GM12878 (cell line): ENCODE results near the gene SLC3A2. TPM values are rescaled to one million over a fixed set of nuclear protein-coding genes. Genes with fewer than 3 reads are reported as not detected.

ENCODE experiments used
- ATF2 ChIP-seq: IDR thresholded peaks from 2 replicates; pipeline ENCODE4 v1.6.1; 2012; ENCODE audit warnings: low read length, inconsistent platforms
- CEBPZ ChIP-seq: fragments of 150-350 bp; IDR thresholded peaks from 2 replicates; pipeline ENCODE4 v1.6.1; 2016; ENCODE audit warnings: low read depth, low read length
- CTCF ChIP-seq, 3 experiments: IDR thresholded peaks in 2 of 3; conservative IDR thresholded peaks in 1 of 3; 2 replicates each; pipeline ENCODE4 v1.5.1; 2011; ENCODE audit warnings: low read depth in 3 of 3, low read length in 3 of 3, mild to moderate bottlenecking in 3 of 3, control low read depth in 2 of 3, moderate library complexity in 2 of 3, inconsistent platforms in 1 of 3, mixed read lengths in 1 of 3; ENCODE audit not compliant: control insufficient read depth in 2 of 3, insufficient read depth in 1 of 3; ENCODE audit errors: extremely low read depth in 1 of 3
- E2F4 ChIP-seq: IDR thresholded peaks from 2 replicates; pipeline ENCODE4 v1.6.1; 2012; ENCODE audit warnings: low read depth, low read length, improper control_type of control experiment
- EP300 ChIP-seq, 2 experiments: fragments of 150-350 bp in 1 of 2; IDR thresholded peaks; 2 replicates each; pipeline ENCODE4 v1.6.1; 2011 to 2012; ENCODE audit warnings: low read depth in 2 of 2, low read length in 2 of 2, borderline replicate concordance in 1 of 2, improper control_type of control experiment in 1 of 2, inconsistent platforms in 1 of 2; ENCODE audit not compliant: control insufficient read depth in 1 of 2
- ESRRA ChIP-seq: IDR thresholded peaks from 2 replicates; pipeline ENCODE4 v1.6.1; 2012; ENCODE audit warnings: mild to moderate bottlenecking, low read length, improper control_type of control experiment
- FOXK2 ChIP-seq: fragments of 450-650 bp; IDR thresholded peaks from 2 replicates; pipeline ENCODE4 v1.6.1; 2017; ENCODE audit warnings: mild to moderate bottlenecking, moderate library complexity
- JUNB ChIP-seq: IDR thresholded peaks from 2 replicates; pipeline ENCODE4 v1.6.1; 2016; ENCODE audit warnings: antibody characterized with exemption, mild to moderate bottlenecking
- LARP7 ChIP-seq: fragments of 450-650 bp; IDR thresholded peaks from 2 replicates; pipeline ENCODE4 v1.6.1; 2017; ENCODE audit warnings: mild to moderate bottlenecking
- MLLT1 ChIP-seq: fragments of 450-650 bp; IDR thresholded peaks from 2 replicates; pipeline ENCODE4 v1.6.1; 2016; ENCODE audit warnings: mild to moderate bottlenecking
- NBN ChIP-seq: fragments of 450-650 bp; IDR thresholded peaks from 2 replicates; pipeline ENCODE4 v1.6.1; 2016
- NFIC ChIP-seq: IDR thresholded peaks from 2 replicates; pipeline ENCODE4 v1.6.1; 2012; ENCODE audit warnings: low read depth, mild to moderate bottlenecking, inconsistent platforms, low read length, moderate library complexity
- NFYA ChIP-seq: IDR thresholded peaks from 2 replicates; pipeline ENCODE4 v1.6.1; 2011; ENCODE audit warnings: low read depth, mild to moderate bottlenecking, low read length, improper control_type of control experiment, borderline replicate concordance
- PML ChIP-seq: IDR thresholded peaks from 2 replicates; pipeline ENCODE4 v1.6.1; 2012; ENCODE audit warnings: low read length, inconsistent platforms
- POLR2AphosphoS5 ChIP-seq: IDR thresholded peaks from 2 replicates; pipeline ENCODE4 v1.6.1; 2011; ENCODE audit warnings: mild to moderate bottlenecking, low read length, inconsistent platforms
- SREBF1 ChIP-seq: IDR thresholded peaks from 2 replicates; pipeline ENCODE4 v1.6.1; 2012; ENCODE audit warnings: mild to moderate bottlenecking, low read length
- TCF7 ChIP-seq: IDR thresholded peaks from 2 replicates; pipeline ENCODE4 v1.6.1; 2014; ENCODE audit warnings: antibody characterized with exemption, borderline replicate concordance
- ZBED1 ChIP-seq: IDR thresholded peaks from 2 replicates; pipeline ENCODE4 v1.6.1; 2016; ENCODE audit warnings: borderline replicate concordance
- ZNF207 ChIP-seq: fragments of 450-650 bp; IDR thresholded peaks from 2 replicates; pipeline ENCODE4 v1.6.1; 2014; ENCODE audit warnings: antibody characterized with exemption, mild to moderate bottlenecking, borderline replicate concordance
- polyA plus RNA-seq, 11 experiments: library from polyadenylated mRNA; depleted of rRNA in 4 of 11; unstranded in 6 of 11; stranded (reverse) in 5 of 11; fragments of >200 nt; fragmentation: Nextera tagmentation in 4 of 11; fragmentation: Illumina TruSeq in 1 of 11; extraction: Ambion mirVana in 4 of 11; extraction: Trizol in 1 of 11; gene quantifications; 1 replicate in 1 of 11; 2 replicates in 10 of 11; pipeline versions ENCODE4 v1.2.1 to v1.2.3, GENCODE V29; 2011 to 2016; ENCODE audit warnings: inconsistent platforms in 2 of 11, missing spikeins in 2 of 11, low read depth in 1 of 11
- total RNA-seq, 4 experiments: library from RNA; depleted of rRNA in 3 of 4; stranded (reverse); fragments of >200 nt in 3 of 4; fragmentation: Illumina TruSeq in 1 of 4; extraction: Trizol in 1 of 4; gene quantifications; 2 replicates each; pipeline versions ENCODE4 v1.2.1 to v1.2.3, GENCODE V29; 2013 to 2021

Gene SLC3A2
- total and polyA plus RNA-seq, 10 of the 15 experiments (the other 5 are each of a cell fraction or from before 2014, with no cell fraction given) = 6.9 to 158 (median 106) TPM

- TF ChIP-seq EP300 (IDR thresholded peaks at IDR 0.05; ENCODE audit: borderline replicate concordance in 1 of 2, control insufficient read depth in 1 of 2, low read depth in 2 of 2, low read length in 2 of 2) (peak in 1 of 2 experiments; percentile 17; a peak in 1 of 4 replicates), POLR2AphosphoS5 (peak; percentile 99), NBN (peak; percentile 92), MLLT1 (peak; percentile 91), ATF2 (no peak), FOXK2 (no peak), ZBED1 (peak; percentile 91; the same call in 1 of the 2 replicates), CEBPZ (no peak), PML (peak; percentile 93), E2F4 (no peak), CTCF (IDR thresholded peaks at IDR 0.05 in 2 of 3, conservative IDR thresholded peaks at IDR 0.05 in 1 of 3; ENCODE audit: control insufficient read depth in 2 of 3, extremely low read depth in 1 of 3, insufficient read depth in 1 of 3, low read depth in 3 of 3, low read length in 3 of 3) (peak; percentile 64 to 86 (median 83)), NFYA (no peak), NFIC (no peak), JUNB (no peak), SREBF1 (no peak), ZNF207 (peak; percentile 89), LARP7 (peak; percentile 94), TCF7 (no peak), ESRRA (no peak)
These were observed at the start of gene SLC3A2 (continued) for GRCh38 chr11:62880803-62881578.
